Retina (tissue), 1 donor: ENCODE measurements around the gene MINDY3.
"Not testable (repeated sequence)": the region's sequence is repeated elsewhere in the genome, so short reads cannot be mapped to it uniquely, and the experiment has no call there.

Experiments
- DNase-seq: peaks from one replicate; pipeline ENCODE4 v3.0.0-alpha.2; 2016

The MINDY3 gene

GRCh38 chr10:15856328-15857015 lies 3.8 kb downstream of the MINDY3 start:
- DNase-seq = no peak

DNA sequence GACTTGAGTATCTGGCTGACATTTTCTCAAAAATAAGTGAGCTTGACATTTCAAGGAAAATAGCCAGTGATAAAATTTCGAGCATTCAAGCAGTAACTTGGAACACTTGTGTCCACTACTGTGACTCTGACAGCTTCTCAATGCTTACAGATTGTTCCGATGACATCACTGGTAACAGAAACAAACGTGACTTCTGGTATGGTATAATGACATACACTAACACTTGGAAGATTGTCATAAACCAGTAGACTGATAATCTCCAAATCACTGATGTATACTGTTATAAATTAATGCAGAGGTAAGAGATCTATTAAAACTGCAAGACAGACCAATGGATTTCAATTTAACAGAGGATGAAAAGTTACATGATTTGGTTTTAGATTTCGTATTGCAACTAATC lies 6.5 kb downstream of the MINDY3 start:
- no peak for DNase-seq

DNA sequence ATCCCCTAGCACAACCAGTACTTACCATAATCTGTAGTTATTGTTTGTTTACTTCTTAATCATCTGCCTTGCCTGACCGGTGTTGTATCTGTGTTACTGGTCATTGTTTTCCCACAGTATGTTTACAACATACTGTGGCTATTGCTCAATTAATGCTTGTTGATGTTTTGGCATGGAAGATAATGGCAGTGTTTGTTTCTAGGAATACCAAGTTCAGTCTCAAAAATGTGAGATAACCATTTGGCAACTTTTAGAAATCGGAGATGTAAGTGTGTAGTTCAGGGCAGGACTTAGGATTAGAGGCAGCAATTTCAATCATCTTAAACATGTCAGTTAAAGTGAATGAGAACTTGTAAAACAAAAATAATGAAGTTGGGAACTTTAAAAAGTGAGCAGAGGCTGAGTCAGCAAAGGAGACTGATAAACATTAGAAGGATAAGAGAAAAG lies 8.2 kb downstream of the MINDY3 start:
- DNase-seq = no peak

GRCh38 chr10:15850337-15850978 lies 9.8 kb downstream of the MINDY3 start:
- not testable (repeated sequence) for DNase-seq

DNA sequence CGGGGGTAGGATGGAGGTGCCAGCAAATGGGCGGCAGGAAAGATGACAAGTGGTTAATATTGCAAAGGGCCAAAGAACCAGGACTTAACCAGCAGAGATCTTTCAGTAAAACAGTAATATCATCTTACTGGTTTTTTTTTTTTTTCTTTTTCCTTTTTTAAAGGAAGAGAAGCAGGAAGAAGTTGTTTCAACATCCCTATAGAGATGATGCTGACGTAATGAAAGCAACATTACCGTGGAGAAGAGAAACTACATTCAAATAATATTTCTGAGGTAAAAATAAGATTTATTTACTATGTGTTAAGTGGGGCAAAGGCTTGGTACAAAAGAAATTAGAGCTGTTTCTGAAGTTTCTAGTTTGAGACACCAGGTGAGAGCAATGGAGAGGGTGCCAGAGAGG lies 11.0 kb downstream of the MINDY3 start:
- no peak for DNase-seq

- no peak for DNase-seq
Measured at GRCh38 chr10:15847481-15847880, 12.8 kb downstream of the MINDY3 start.

GRCh38 chr10:15844517-15844916 lies 15.8 kb downstream of the MINDY3 start:
- no peak for DNase-seq

DNA sequence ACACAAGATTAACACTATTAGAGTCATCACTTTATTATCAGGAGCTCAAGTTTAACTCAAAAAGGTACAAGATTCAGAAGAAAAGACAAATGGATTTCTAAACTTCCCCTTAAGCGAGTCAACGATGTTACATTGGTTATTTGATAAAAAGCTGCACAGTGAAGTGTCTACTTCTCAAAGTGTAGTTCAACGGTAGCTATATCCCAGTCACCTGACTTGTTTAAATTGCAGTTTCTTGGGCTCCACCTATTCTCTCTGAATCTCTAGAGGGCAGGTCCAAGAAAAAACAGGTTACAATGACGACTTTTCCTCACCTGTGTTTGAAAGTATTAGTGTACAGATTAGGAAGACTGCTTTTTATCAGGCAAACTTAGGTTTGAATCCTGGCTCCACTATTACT lies 16.6 kb downstream of the MINDY3 start:
- DNase-seq = no peak

DNA sequence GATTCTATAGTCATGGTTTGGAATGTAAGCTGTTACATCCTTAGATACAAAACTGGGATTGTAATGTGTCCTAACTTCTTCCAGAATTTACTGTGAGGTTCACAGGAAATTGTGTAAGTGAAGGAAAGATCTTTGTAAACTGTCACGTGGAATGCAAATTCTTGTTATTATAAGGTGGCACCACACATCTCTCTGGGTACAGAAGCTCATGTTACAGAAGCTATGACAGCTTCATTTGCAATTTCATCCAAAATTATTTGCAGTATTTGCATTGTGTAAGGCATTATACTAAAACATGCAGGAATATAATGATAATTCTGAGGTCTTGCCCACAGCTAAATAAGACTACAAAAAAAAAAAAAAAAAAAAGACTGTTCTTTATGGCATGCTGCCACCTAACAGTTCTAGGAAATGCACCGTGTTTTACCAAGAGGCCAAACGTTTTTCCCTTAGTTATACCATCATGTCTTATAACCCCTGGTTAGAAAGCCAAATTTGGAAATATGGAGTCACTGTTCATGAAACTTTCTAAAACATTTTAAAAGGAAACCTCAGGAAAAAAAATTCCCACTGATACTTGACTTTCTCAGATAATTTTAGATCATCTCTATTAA lies 17.6 kb downstream of the MINDY3 start:
- no peak for DNase-seq

DNA sequence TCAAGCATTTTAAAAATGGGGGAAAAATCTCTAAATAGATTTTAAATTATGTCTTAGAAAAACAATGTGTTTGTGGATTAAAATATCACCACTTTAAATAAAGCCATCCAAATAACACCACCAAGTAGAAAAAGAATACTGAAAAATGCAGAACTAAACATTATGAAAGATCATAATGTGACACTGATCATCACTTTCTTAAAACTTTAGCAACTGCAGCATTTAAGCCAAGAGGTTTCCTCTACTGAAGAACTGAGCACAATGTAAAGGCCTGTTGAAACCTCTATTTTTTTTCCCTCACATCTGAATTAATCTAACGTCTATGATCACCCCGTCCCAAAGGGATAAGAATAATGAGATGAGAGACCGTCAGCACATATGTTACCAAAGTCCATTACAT lies 18.6 kb downstream of the MINDY3 start:
- DNase-seq = no peak

GRCh38 chr10:15836807-15837206 lies 23.5 kb downstream of the MINDY3 start:
- DNase-seq = no peak

GRCh38 chr10:15829495-15829894 lies 30.8 kb downstream of the MINDY3 start:
- DNase-seq = no peak

DNA sequence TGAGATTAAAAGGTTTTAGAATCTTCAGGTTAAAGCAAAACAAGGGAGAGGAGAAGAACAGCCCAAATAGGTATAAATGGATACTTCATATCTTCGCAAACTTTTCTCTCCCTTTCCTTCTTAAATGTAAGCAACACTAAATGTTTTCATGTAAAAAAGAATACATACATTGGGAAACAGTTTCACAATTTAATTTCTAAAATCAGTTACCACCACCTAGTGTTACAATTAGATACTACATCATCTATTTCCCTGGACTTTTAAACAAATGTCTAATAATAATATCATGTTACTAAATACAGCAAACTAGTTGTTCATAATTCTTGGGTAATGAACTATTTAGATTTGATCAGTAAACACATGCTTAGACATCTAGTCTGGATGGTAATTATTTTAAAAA lies 35.8 kb downstream of the MINDY3 start:
- no peak for DNase-seq

- DNase-seq = no peak
Measured at GRCh38 chr10:15822131-15822530, 38.2 kb downstream of the MINDY3 start.

DNA sequence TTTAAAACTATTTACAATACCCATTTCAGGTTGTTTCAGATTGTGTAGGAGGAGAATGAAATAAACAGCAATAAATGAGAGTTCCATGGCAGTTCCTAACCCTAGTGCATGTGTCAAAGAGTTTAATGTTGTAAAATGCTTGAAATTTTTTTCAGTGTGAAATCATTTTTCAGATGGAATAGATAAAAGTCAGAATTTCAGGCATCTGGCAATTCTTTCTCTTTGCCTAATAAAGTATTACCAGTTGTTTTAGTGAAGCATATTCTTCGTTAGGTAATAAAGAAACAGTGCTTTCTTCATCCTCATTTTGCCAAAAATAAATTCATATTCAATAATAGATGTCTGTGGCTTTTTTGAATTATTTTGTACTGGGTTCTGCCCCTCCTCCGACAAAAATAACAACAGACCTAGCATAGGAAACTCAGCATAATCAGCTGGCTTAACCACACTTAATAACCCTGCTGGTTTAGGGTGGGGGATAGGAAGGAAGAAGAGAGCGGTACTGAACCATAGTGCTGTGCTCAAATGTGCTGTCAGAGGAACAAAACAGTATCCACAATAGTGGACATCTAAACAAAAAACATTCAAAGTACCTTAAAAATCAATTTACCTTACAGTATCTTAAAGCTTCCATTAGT lies 39.1 kb downstream of the MINDY3 start:
- DNase-seq = no peak

- DNase-seq = no peak
Measured at GRCh38 chr10:15817409-15818046, 42.8 kb downstream of the MINDY3 start.

DNA sequence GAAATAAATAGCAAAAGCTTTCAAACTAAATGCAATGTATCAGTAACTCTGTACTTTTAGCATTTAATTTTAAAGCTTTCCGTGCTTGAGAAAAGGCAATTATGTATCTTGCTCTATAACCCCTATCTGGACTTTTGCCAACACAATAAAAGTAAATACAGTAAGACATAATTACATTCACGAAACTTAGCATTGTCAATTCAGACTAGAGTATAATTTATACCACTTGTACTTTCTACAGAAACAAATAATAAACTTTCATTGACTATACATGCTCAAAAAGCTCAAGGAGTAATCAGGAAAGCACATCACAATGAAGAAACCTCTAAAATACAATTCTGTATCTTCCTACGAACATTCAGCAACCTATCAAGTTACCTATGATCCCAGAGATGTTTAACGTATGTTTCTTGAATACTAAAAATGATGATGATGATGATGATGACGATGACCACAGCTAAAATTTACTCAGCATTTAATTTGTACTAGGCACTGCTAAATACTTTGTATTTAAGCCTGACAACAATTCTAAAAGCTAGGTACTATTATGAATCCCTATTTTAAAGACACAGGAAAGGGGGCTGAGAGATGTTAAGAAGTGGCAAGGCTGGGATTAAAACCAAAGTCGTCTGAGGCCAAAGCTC lies 44.9 kb downstream of the MINDY3 start:
- no peak for DNase-seq

DNA sequence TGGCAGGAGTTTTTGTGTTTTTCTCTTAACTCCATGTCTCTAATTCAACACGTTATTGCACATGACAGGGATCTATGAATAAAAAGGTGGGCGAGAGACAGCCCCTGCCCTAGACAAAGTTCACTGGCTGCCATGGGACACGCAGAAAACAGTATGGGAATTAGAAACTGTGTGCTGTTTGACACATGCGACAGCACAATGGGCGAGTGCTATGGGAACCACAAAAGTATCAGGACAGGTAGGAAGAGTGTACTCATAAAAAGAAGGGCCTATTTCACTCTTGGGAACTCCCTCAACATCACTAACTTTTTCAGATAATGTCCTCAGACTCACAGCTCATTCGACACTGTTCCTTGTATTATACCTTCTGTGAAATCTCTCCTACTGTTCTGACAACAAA lies 45.7 kb downstream of the MINDY3 start:
- no peak for DNase-seq

DNA sequence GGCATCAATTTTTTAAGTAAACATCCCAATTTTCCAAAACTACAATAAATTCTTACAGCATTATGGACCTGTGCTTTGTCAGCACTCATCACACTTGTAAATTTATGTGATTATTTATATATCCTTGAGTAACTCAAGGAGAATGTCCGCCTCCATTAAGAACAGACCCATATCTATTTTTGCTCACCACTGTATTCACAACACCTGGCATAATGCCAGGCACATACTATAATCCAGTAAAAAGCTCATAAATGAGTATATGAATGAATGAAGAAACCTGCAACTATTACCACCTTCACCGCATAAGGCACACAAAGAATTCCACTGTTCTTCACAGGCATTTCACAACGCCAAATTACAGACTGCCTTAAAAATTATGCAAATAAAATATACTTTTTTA lies 46.9 kb downstream of the MINDY3 start:
- DNase-seq = no peak

- no peak for DNase-seq
Measured at GRCh38 chr10:15809450-15809849, 50.9 kb downstream of the MINDY3 start.

- DNase-seq = no peak
Measured at GRCh38 chr10:15808204-15808797, 52.0 kb downstream of the MINDY3 start.

- DNase-seq = no peak
Measured at GRCh38 chr10:15805395-15806058, 54.8 kb downstream of the MINDY3 start.
